GM23248 (cell line): ENCODE results near the gene DTNB.

Source experiments
- EZH2 ChIP-seq: fragments of 200-600 bp; sonication (generic); IDR thresholded peaks from 2 replicates; pipeline ENCODE4 v1.6.1; 2018; ENCODE audit warnings: antibody characterized with exemption, mild to moderate bottlenecking; ENCODE audit not compliant: insufficient read depth, poor library complexity, severe bottlenecking
- EZH2phosphoT487 ChIP-seq: fragments of 200-600 bp; sonication (generic); IDR thresholded peaks from 2 replicates; pipeline ENCODE4 v1.6.1; 2018; ENCODE audit warnings: antibody characterized with exemption, moderate library complexity, mild to moderate bottlenecking, low read depth; ENCODE audit not compliant: insufficient read depth

- TF ChIP-seq EZH2 (no peak), EZH2phosphoT487 (no peak)
Measured at GRCh38 chr2:25419678-25420242, 253.6 kb downstream of the DTNB start.
